ENCODE data around the gene FAM171A2. TPM values are rescaled to one million over a fixed set of nuclear protein-coding genes. Genes with fewer than 3 reads are reported as not detected.
A peak's percentile ranks its signal among the peaks of the same experiment; 100 is the strongest.

FAM171A2 gene
- polyA plus RNA-seq, 3 donors: not detected

DNA sequence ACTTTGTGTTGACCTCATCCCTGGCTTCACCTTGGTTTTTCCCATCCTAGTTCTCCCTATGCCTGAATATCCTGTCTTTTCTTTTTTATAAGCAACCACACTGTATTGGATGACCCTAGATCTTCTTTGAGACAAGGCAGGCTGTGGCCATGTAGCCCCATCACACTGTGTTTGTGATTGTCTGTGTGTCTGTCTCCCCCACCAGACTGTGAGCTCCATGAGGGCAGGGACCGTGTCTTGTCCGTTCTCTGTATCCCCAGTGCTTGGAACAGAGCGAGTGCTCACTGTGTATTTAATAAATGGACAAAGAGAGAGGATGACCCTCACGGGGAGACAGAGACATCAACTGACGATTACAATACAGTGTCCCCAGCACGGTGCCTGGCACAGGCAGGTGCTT, 46.1 kb downstream of the FAM171A2 start:
- whole genome bisulfite sequencing (ENCODE audit: insufficient coverage): 90% methylated on average over 3 of the region's 6 CpGs
- H3K4me2 ChIP-seq (replicated peaks; ENCODE audit: extremely low read depth, low read length, poor library complexity, severe bottlenecking): no peak overlapping the region
- Mint-ChIP-seq H3K4me1 (peaks cover 14% of the 10 kb centered on the region), H3K36me3 (peaks cover 41 to 45% of the 10 kb centered on the region in 2 donors), H3K27me3 (ENCODE audit: low read depth in 3 of 3) (peaks cover 49 to 56% (median 56%) of the 10 kb centered on the region in 3 donors), H3K27ac (no peak overlapping the region), H3K4me3 (peak overlapping the region in 1 of 2 donors; percentile 68), H3K9me3 (peaks cover 3 to 20% (median 14%) of the 10 kb centered on the region in 7 donors)
- H3K79me2 ChIP-seq (ENCODE audit: insufficient read depth, low read length): no peaks in the 10 kb centered on the region
- TF ChIP-seq, protein P1, sequence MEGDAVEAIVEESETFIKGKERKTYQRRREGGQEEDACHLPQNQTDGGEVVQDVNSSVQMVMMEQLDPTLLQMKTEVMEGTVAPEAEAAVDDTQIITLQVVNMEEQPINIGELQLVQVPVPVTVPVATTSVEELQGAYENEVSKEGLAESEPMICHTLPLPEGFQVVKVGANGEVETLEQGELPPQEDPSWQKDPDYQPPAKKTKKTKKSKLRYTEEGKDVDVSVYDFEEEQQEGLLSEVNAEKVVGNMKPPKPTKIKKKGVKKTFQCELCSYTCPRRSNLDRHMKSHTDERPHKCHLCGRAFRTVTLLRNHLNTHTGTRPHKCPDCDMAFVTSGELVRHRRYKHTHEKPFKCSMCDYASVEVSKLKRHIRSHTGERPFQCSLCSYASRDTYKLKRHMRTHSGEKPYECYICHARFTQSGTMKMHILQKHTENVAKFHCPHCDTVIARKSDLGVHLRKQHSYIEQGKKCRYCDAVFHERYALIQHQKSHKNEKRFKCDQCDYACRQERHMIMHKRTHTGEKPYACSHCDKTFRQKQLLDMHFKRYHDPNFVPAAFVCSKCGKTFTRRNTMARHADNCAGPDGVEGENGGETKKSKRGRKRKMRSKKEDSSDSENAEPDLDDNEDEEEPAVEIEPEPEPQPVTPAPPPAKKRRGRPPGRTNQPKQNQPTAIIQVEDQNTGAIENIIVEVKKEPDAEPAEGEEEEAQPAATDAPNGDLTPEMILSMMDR (IDR thresholded peaks at IDR 0.05): no peak
- no peak overlapping the region for H3K4me3 ChIP-seq (replicated peaks in 1 of 3; ENCODE audit: low read depth in 2 of 3, low read length in 3 of 3)
- H3K9ac ChIP-seq (ENCODE audit: insufficient read depth, low read length, poor library complexity, severe bottlenecking): no peak overlapping the region
- H3K27ac ChIP-seq (ENCODE audit: low read depth in 1 of 2, low read length in 2 of 2): no peak overlapping the region
- intact Hi-C loops (cut with micrococcal nuclease): loop anchor here in 1 of 2 donors (5.0 kb wide), 1 partner anchor 35 kb away; no protein-coding TSS in a partner anchor
- H3K4me1 ChIP-seq (ENCODE audit: control insufficient read depth in 1 of 2, insufficient read depth in 2 of 2, low read length in 2 of 2): peaks cover 5 to 14% of the 10 kb centered on the region in 2 donors
- peaks cover 29 to 56% of the 10 kb centered on the region in 2 donors for H3K27me3 ChIP-seq (ENCODE audit: control insufficient read depth in 2 of 2, insufficient read depth in 2 of 2, low read length in 2 of 2)
- no peaks in the 10 kb centered on the region for H4K20me1 ChIP-seq (ENCODE audit: insufficient read depth, low read length)
- no peak overlapping the region for H2AFZ ChIP-seq (ENCODE audit: insufficient read depth, low read depth, low read length, poor library complexity, severe bottlenecking)
- DNase-seq: no peak
- H3K36me3 ChIP-seq (replicated peaks in 1 of 2; ENCODE audit: control insufficient read depth in 1 of 2, insufficient read depth in 2 of 2, low read length in 2 of 2): peaks cover 27 to 34% of the 10 kb centered on the region in 2 donors
- H3K9me3 ChIP-seq (replicated peaks in 1 of 2; ENCODE audit: control insufficient read depth in 1 of 2, insufficient read depth in 1 of 2, low read length in 2 of 2): peaks cover 4 to 19% of the 10 kb centered on the region in 2 donors

DNA sequence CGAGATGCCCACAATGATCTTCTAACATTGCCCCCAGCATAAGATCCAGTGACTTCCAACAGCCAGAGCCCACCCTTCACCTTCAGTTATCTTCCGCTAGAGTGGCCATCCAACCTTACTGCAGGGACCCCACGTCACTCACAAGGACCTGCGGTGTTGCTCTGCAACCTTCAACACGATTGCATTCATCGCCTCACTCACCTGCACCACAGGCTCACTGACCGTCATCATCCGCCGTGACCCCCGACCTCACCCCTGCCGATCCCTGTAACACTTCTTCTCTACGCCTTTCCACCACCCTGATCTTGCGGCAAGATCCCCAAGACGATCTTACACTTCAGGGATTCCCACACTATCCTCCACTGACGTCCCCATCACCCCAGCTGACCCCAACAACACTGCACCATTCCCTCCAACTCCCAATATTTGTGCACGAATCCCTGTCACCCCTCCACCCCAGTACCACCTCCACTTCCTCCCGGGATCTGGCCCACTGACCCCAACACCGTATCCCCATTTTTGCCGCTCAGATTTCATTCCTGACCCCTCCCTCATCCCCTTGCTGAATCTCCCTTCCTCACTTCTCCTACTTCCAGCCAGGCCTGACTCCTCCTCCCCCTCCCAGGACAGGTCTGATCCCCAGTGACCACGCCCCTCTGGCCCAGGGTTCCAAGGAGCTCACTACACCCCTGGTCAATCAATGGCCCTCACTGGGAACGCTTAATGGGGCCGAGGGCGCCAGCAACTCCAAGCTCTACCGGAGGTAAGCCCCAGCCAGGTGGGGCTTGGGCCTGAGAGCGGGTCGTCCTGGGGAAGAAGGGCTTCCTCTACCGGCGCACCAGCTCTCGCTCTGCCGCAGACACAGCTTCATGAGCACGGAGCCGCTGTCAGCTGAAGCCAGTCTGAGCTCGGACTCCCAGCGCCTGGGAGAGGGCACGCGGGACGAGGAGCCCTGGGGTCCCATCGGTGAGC, 47.6 kb downstream of the FAM171A2 start:
- no peaks in the 10 kb centered on the region for H3K79me2 ChIP-seq (ENCODE audit: insufficient read depth, low read length)
- no peak for DNase-seq
- no peak overlapping the region for H3K4me3 ChIP-seq (replicated peaks in 1 of 3; ENCODE audit: low read depth in 2 of 3, low read length in 3 of 3)
- H3K4me1 Mint-ChIP-seq: peaks cover 14% of the 10 kb centered on the region
- H2AFZ ChIP-seq (ENCODE audit: insufficient read depth, low read depth, low read length, poor library complexity, severe bottlenecking): no peak overlapping the region
- intact Hi-C loops (cut with micrococcal nuclease): loop anchor here in 1 of 2 donors (5.0 kb wide), 1 partner anchor 36 kb away; no protein-coding TSS in a partner anchor
- peaks cover 53 to 63% (median 56%) of the 10 kb centered on the region in 3 donors for H3K27me3 Mint-ChIP-seq (ENCODE audit: low read depth in 3 of 3)
- no peak overlapping the region for H3K9ac ChIP-seq (ENCODE audit: insufficient read depth, low read length, poor library complexity, severe bottlenecking)
- TF ChIP-seq, protein P1 (IDR thresholded peaks at IDR 0.05): no peak
- 13% methylated on average over 37 of the region's 38 CpGs for WGBS (ENCODE audit: insufficient coverage)
- peak overlapping the region; percentile 44 to 68 for H3K4me3 Mint-ChIP-seq
- no peaks in the 10 kb centered on the region for H4K20me1 ChIP-seq (ENCODE audit: insufficient read depth, low read length)
- peak overlapping the region; percentile 32 for H3K4me2 ChIP-seq (replicated peaks; ENCODE audit: extremely low read depth, low read length, poor library complexity, severe bottlenecking)
- peaks cover 15 to 19% of the 10 kb centered on the region in 2 donors for H3K36me3 ChIP-seq (replicated peaks in 1 of 2; ENCODE audit: control insufficient read depth in 1 of 2, insufficient read depth in 2 of 2, low read length in 2 of 2)
- peaks cover 26 to 33% of the 10 kb centered on the region in 2 donors for H3K36me3 Mint-ChIP-seq
- H3K4me1 ChIP-seq (ENCODE audit: control insufficient read depth in 1 of 2, insufficient read depth in 2 of 2, low read length in 2 of 2): peaks cover 5 to 14% of the 10 kb centered on the region in 2 donors
- H3K27ac Mint-ChIP-seq: peak overlapping the region in 2 of 7 donors; percentile 8 to 32
- H3K9me3 Mint-ChIP-seq: peaks cover 3 to 20% (median 14%) of the 10 kb centered on the region in 7 donors
- H3K27ac ChIP-seq (ENCODE audit: low read depth in 1 of 2, low read length in 2 of 2): no peak overlapping the region
- peaks cover 4 to 19% of the 10 kb centered on the region in 2 donors for H3K9me3 ChIP-seq (replicated peaks in 1 of 2; ENCODE audit: control insufficient read depth in 1 of 2, insufficient read depth in 1 of 2, low read length in 2 of 2)
- H3K27me3 ChIP-seq (ENCODE audit: control insufficient read depth in 2 of 2, insufficient read depth in 2 of 2, low read length in 2 of 2): peaks cover 29 to 56% of the 10 kb centered on the region in 2 donors

Measured in CD14-positive monocyte (primary cell).